ENCODE results near the gene DBF4B.

GRCh38 chr17:44785921-44786320 is 77.5 kb downstream of the DBF4B start:
- no peak for TF ChIP-seq CTCF (IDR thresholded peaks at IDR 0.05; ENCODE audit: low read length)
- TF ChIP-seq EZH2 (IDR thresholded peaks at IDR 0.05; ENCODE audit: borderline replicate concordance, low read length): no peak
